Stimulated activated CD4-positive, alpha-beta T cell treated with anti-CD3 and anti-CD28 coated beads, Interleukin-15, amount 100 ng/mL, for 48 hours (primary cell): ENCODE results near the gene ADCY7.
"Not testable (repeated sequence)": the region's sequence is repeated elsewhere in the genome, so short reads cannot be mapped to it uniquely, and the experiment has no call there.

Experiments
- DNase-seq, 2 donors: peaks; one replicate each; pipeline ENCODE4 v3.0.0-alpha.2; 2020; ENCODE audit warnings: low read depth in 2 of 2

The ADCY7 gene

GRCh38 chr16:50336884-50337283, 70.5 kb downstream of the ADCY7 start:
- DNase-seq = no peak

GRCh38 chr16:50338371-50339231, 72.2 kb downstream of the ADCY7 start:
- peak in 1 of 2 donors; percentile 9 for DNase-seq

DNA sequence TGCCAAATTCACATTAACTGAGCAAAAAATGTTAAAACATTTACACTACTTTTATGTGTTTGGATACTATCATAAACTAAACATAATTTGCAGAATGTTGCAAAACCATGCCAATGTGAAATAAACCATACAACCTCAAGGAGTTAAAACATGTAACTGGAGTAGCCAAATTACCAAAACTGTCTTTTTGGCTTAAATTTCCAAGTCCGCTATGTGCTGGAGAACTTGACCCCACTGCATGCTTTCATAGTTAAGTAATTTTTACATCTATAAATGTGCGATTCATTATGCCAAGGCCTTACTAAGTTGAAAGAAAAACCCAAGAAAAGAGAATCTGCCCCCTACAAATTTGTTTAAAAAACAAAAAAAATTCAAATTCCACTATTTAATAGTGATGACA, 74.2 kb downstream of the ADCY7 start:
- no peak for DNase-seq

GRCh38 chr16:50343566-50343965, 77.2 kb downstream of the ADCY7 start:
- DNase-seq = not testable (repeated sequence)

GRCh38 chr16:50345210-50345609, 78.9 kb downstream of the ADCY7 start:
- not testable (repeated sequence) for DNase-seq

DNA sequence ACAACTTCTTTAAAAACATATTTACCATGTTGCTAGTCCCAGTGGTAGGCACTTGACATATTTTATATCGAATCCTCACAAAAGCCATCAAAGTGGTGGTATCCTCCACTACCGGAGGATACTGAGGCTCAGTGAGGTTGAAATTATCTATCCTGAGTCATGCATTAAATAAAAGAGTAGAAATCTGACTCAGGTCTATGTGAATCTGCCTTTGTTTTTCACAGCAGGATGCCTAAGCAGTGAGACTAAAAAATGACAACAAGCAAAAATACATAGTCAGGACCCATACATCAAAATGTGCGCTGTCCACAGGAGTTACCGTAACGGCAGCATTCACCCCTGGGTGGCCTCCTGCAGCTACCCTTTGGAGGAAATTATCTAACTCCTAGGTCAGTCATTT, 84.8 kb downstream of the ADCY7 start:
- no peak for DNase-seq

DNA sequence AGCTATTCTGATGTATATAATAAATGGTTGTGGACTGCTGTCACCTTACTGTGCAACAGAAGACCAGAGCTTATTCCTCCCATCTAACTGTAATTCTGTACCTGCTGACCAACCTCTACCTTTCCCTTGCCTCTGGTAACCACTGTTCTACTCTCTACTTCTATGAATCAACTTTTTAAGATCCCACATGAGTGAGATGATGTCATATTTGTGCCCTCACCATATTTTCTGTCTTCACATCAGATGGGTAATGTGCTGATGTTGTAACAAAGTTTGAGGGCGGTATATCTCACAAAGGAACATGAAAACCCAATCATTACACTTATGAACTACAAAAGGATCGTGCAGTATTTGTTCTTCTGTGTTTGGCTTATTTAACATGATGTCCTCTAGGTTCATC, 85.6 kb downstream of the ADCY7 start:
- no peak for DNase-seq

DNA sequence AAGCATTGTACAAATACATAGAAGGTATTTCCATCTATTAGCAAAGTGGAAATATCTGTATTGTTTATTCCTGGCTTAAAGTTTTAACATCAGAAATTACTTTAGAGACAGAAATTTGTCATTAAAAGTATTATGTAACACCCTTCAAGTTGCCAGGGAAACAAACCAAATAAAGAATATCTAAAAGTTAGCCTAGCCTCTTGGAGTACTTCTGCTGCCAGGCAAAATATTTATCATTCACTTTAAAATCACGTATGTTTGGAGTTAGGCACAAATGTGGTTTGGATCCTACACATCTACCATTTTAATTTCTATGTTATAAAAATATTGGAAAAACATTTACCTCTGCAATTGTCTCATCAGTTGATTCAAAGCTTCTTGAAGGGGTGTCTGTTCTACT, 87.7 kb downstream of the ADCY7 start:
- DNase-seq = no peak

DNA sequence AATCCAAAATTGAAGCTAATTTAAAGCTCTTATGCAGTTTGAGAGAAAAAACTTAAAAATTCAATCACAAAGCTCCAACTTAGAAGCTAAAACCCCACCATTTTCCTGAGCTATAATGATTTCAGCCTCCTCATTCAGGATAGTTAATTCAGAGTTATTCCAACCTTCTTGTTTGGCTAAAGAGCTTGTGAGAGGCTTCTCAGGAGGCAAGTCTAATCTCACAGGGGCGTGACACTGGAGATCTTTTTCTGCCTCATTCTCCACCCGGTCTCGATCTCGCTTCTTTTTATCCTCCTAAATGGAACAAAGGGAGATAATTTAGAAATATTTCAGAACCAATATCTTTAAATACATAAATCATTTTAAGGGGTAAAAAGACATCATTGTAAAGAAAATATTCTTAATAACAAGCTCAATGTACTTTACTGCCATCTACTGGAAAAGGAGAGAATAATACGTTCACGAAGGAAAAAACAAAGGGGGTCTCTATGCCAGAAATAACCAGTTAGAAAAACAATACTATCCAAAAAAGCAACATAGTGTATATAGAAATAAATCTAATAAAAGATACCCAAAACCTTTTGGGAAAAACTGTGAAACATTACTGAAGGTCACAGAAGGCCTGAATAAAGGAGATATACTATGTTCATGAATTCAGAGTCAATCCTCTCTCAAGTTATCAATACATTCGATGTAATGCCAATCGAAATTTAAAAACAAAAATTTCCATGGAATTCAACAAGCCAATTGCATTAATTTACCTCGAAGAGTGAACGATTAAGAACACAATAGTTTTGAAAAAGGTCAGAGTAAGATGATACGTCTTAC, 88.5 kb downstream of the ADCY7 start:
- DNase-seq = no peak

DNA sequence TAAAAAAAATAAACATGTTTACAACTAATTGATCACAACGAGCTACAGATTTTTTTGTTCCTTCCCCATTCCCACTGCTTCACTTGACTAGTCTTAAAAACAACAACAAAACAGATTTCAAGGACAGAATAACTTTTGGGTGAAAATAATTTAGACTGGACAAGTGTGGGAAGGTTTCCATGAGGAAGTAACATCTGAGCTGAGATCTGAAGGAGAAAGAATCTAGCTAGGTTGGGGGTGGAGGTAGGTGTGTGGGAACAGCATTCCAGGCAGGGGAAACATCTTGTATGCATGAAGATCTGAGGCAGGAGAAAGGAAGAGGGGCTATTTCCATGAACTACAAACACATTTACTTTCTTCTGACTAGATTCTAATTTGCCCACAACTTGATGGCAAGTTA, 93.3 kb downstream of the ADCY7 start:
- DNase-seq = no peak

- DNase-seq = no peak
Measured at GRCh38 chr16:50360033-50360778, 93.9 kb downstream of the ADCY7 start.

DNA sequence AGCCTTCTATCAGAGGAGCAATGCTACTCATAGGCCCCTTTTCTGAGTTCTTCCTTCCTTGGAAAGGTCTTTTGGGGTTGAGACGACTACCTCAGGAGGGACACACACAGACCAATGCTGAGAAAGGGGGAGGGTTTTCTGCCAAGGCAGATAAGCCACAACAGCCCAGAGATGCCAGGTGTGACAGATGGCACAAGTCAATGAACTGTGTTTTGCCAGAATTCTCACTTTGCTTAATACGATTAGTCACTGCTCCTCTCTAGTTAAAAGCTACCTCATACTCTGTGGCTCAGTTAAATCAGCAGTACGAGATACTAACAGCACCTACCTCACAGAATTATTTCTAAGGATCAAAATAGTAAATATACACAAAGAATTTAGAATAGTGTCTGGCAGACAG, 94.4 kb downstream of the ADCY7 start:
- DNase-seq = no peak

DNA sequence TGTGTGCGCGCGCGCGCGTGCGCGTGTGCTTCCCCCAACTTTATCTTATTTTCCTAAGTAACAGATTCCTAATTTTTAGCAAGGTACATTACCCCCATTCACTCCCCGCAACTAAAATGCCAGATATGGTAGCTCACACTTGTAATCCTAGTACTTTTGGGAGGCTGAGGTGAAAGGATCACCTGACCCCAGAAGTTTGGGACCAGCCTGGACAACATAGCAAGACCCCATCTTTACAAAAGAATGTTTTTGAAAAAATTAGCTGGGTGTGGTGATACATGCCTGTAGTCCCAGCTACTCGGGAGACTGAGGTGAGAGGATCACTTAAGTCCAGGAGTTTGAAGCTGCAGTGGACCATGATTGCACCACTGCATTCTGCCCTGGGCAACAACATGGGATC, 97.3 kb downstream of the ADCY7 start:
- DNase-seq = no peak

DNA sequence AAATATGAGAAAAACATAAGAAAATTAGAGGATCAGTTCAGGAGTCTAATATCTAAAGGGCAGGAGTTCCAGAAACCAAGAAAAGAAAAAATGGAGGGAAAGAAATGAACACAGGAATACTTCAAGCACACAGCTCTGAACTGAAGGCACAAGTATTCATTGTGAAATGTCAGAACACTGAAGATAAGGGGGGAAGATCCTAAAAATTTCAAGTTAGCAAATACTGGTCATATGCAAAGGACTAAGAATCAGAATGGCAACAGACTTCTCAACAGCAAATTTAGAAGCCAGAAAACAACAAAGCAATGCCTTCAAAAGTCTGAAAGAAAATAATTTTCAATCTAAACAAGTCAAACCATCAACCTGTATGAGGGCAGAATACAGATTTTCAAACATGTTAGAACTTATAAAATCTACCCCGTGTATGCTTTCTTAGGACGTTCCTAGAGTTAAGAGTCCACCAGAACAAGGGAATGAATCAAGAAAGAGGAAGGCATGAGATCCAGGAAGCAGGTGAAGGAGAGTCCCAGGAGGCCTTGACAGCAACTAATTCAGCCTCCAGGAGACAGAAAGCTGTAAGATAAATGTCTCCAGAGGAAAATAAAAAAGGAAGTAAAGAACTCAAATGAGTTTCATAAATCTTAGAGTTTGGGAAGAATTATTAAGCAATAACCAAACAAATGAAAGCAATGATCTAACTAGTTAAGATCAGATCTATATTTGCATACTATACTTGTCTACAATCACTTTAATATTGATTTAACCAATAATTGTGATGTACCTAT, 99.6 kb downstream of the ADCY7 start:
- no peak for DNase-seq
